CD14-positive monocyte (primary cell): ENCODE data around the gene SQSTM1. TPM values are rescaled to one million over a fixed set of nuclear protein-coding genes. Genes with fewer than 3 reads are reported as not detected.

ENCODE experiments used
- DNase-seq, 3 donors: peaks; one replicate each; pipeline ENCODE4 v3.0.0-alpha.2; 2011 to 2022
- H2AFZ ChIP-seq: 2 replicates; pipeline ENCODE4 v1.6.0; 2012; ENCODE audit warnings: mild to moderate bottlenecking, low read depth, low read length, inconsistent platforms; ENCODE audit not compliant: insufficient read depth, poor library complexity, severe bottlenecking
- H3K27ac ChIP-seq, 2 donors: 1 replicate in 1 of 2; 2 replicates in 1 of 2; pipeline ENCODE4 v1.5.1; 2012 to 2013; ENCODE audit warnings: low read length in 2 of 2, control low read depth in 1 of 2, inconsistent platforms in 1 of 2, low read depth in 1 of 2, mild to moderate bottlenecking in 1 of 2
- H3K27me3 ChIP-seq, 2 donors: one replicate each; pipeline versions ENCODE4 v1.6.0 to v1.6.1; 2011 to 2013; ENCODE audit warnings: low read length in 2 of 2; ENCODE audit not compliant: control insufficient read depth in 2 of 2, insufficient read depth in 2 of 2
- H3K36me3 ChIP-seq, 2 donors: replicated peaks in 1 of 2; 1 replicate in 1 of 2; 2 replicates in 1 of 2; pipeline versions ENCODE4 v1.5.1 to v1.6.1; 2012 to 2013; ENCODE audit warnings: low read length in 2 of 2, control low read depth in 1 of 2, inconsistent platforms in 1 of 2, mild to moderate bottlenecking in 1 of 2; ENCODE audit not compliant: insufficient read depth in 2 of 2, control insufficient read depth in 1 of 2
- H3K4me1 ChIP-seq, 2 donors: 1 replicate in 1 of 2; 2 replicates in 1 of 2; pipeline versions ENCODE4 v1.5.1 to v1.6.1; 2012 to 2013; ENCODE audit warnings: low read length in 2 of 2, control low read depth in 1 of 2, inconsistent platforms in 1 of 2, mild to moderate bottlenecking in 1 of 2, moderate library complexity in 1 of 2; ENCODE audit not compliant: insufficient read depth in 2 of 2, control insufficient read depth in 1 of 2
- H3K4me2 ChIP-seq: replicated peaks from 2 replicates; pipeline ENCODE3; 2012; ENCODE audit warnings: low read length, moderate library complexity, mild to moderate bottlenecking; ENCODE audit not compliant: poor library complexity, severe bottlenecking; ENCODE audit errors: extremely low read depth
- H3K4me3 ChIP-seq, 3 experiments: fragments of 200-600 bp in 1 of 3; sonication (generic) in 1 of 3; replicated peaks in 1 of 3; 1 replicate in 2 of 3; 2 replicates in 1 of 3; pipeline ENCODE4 v1.5.1; 2011 to 2013; ENCODE audit warnings: low read length in 3 of 3, mild to moderate bottlenecking in 3 of 3, control low read depth in 2 of 3, low read depth in 2 of 3, inconsistent platforms in 1 of 3, moderate library complexity in 1 of 3
- H3K79me2 ChIP-seq: 2 replicates; pipeline ENCODE4 v1.6.0; 2012; ENCODE audit warnings: mild to moderate bottlenecking, control low read depth, inconsistent platforms, low read length, moderate library complexity; ENCODE audit not compliant: insufficient read depth
- H3K9ac ChIP-seq: 2 replicates; pipeline ENCODE4 v1.6.0; 2017; ENCODE audit warnings: low read length, mild to moderate bottlenecking; ENCODE audit not compliant: insufficient read depth, poor library complexity, severe bottlenecking
- H3K9me3 ChIP-seq, 2 donors: replicated peaks in 1 of 2; 1 replicate in 1 of 2; 2 replicates in 1 of 2; pipeline versions ENCODE4 v1.5.1 to v1.6.1; 2012 to 2013; ENCODE audit warnings: low read length in 2 of 2, control low read depth in 1 of 2; ENCODE audit not compliant: control insufficient read depth in 1 of 2, insufficient read depth in 1 of 2
- H4K20me1 ChIP-seq: 2 replicates; pipeline ENCODE4 v1.6.0; 2012; ENCODE audit warnings: mild to moderate bottlenecking, low read length, control low read depth, moderate library complexity; ENCODE audit not compliant: insufficient read depth
- H3K27ac Mint-ChIP-seq, 7 donors: one replicate each; pipeline ENCODE4 v1.8.0; 2020; ENCODE audit warnings: mild to moderate bottlenecking in 7 of 7, mixed read lengths in 7 of 7, moderate library complexity in 6 of 7, inconsistent platforms in 2 of 7
- H3K27me3 Mint-ChIP-seq, 3 donors: one replicate each; pipeline ENCODE4 v1.8.0; 2021 to 2022; ENCODE audit warnings: low read depth in 3 of 3, mild to moderate bottlenecking in 3 of 3, mixed read lengths in 3 of 3, moderate library complexity in 3 of 3, inconsistent platforms in 1 of 3
- H3K36me3 Mint-ChIP-seq, 2 donors: one replicate each; pipeline ENCODE4 v1.8.0; 2020; ENCODE audit warnings: mixed read lengths in 2 of 2, inconsistent platforms in 1 of 2, mild to moderate bottlenecking in 1 of 2
- H3K4me1 Mint-ChIP-seq: one replicate; pipeline ENCODE4 v1.8.0; 2020; ENCODE audit warnings: mild to moderate bottlenecking, mixed read lengths
- H3K4me3 Mint-ChIP-seq, 2 donors: one replicate each; pipeline ENCODE4 v1.8.0; 2020; ENCODE audit warnings: mild to moderate bottlenecking in 2 of 2, mixed read lengths in 2 of 2, moderate library complexity in 1 of 2
- H3K9me3 Mint-ChIP-seq, 7 donors: one replicate each; pipeline ENCODE4 v1.8.0; 2020 to 2022; ENCODE audit warnings: mixed read lengths in 7 of 7, mild to moderate bottlenecking in 6 of 7, moderate library complexity in 6 of 7, inconsistent platforms in 2 of 7
- CTCF ChIP-seq: fragments of 200-600 bp; IDR thresholded peaks from one replicate; pipeline ENCODE4 v1.8.0; 2022; ENCODE audit warnings: antibody characterized with exemption, mild to moderate bottlenecking
- WGBS: methylation state at CpG from one replicate; pipeline ENCODE4 v1.1.5; 2013; ENCODE audit warnings: missing lambda C conversion rate; ENCODE audit not compliant: insufficient coverage; 5-methylcytosine and 5-hydroxymethylcytosine counted together
- intact Hi-C, 2 donors: fragments of 100-400 bp; cut with micrococcal nuclease; formaldehyde crosslinking; loops; one replicate each; pipeline versions ENCODE4 v1.15.0 to v1.15.1; 2023
- polyA plus RNA-seq, 3 donors: library from polyadenylated mRNA; depleted of rRNA in 1 of 3; unstranded in 2 of 3; stranded (reverse) in 1 of 3; fragments of 300-500 nt in 2 of 3; fragments of >200 nt in 1 of 3; fragmentation: Illumina TruSeq in 2 of 3; gene quantifications; 1 replicate in 2 of 3; 2 replicates in 1 of 3; pipeline ENCODE4 v1.2.3, GENCODE V29; 2012 to 2021

The SQSTM1 gene
- polyA plus RNA-seq, 3 donors: 182 to 312 (median 275) TPM

- no peak for TF ChIP-seq CTCF
- peaks cover 78% of the 10 kb centered on the region for H3K79me2 ChIP-seq
- no peak for DNase-seq
- no peak overlapping the region for H3K4me3 ChIP-seq
- 98% methylated on average over 10 of the region's 12 CpGs for WGBS
- H3K27ac ChIP-seq: no peak overlapping the region
- H3K9ac ChIP-seq: no peak overlapping the region
- no peaks in the 10 kb centered on the region for H3K9me3 ChIP-seq
- H3K36me3 ChIP-seq: peaks cover 38 to 63% of the 10 kb centered on the region in 2 donors
- Mint-ChIP-seq H3K27me3 (peaks cover 0 to 2% (median 0%) of the 10 kb centered on the region in 3 donors), H3K36me3 (peaks cover 52 to 72% of the 10 kb centered on the region in 2 donors), H3K9me3 (no peaks in the 10 kb centered on the region), H3K4me1 (peaks cover 80% of the 10 kb centered on the region), H3K4me3 (no peak overlapping the region), H3K27ac (no peak overlapping the region)
- no peak overlapping the region for H2AFZ ChIP-seq
- intact Hi-C loops: no loop called here
- peaks cover 94% of the 10 kb centered on the region for H4K20me1 ChIP-seq
- no peak overlapping the region for H3K4me2 ChIP-seq
- no peaks in the 10 kb centered on the region for H3K27me3 ChIP-seq
- peaks cover 79 to 94% of the 10 kb centered on the region in 2 donors for H3K4me1 ChIP-seq
These were observed 46.3 kb upstream of the SQSTM1 start for GRCh38 chr5:179774442-179774841.

GRCh38 chr5:179776411-179776938 lies 44.2 kb upstream of the SQSTM1 start:
- peak overlapping the region; percentile 34 to 63 for H3K27ac ChIP-seq
- no peaks in the 10 kb centered on the region for H3K9me3 ChIP-seq
- Mint-ChIP-seq H3K4me3 (no peak overlapping the region), H3K9me3 (no peaks in the 10 kb centered on the region), H3K36me3 (peaks cover 39 to 62% of the 10 kb centered on the region in 2 donors), H3K27me3 (peaks cover 0 to 2% (median 0%) of the 10 kb centered on the region in 3 donors), H3K27ac (peak overlapping the region; percentile 60 to 93 (median 88)), H3K4me1 (peaks cover 78% of the 10 kb centered on the region)
- no peak overlapping the region for H2AFZ ChIP-seq
- H3K4me2 ChIP-seq: peak overlapping the region; percentile 37
- DNase-seq: peak in 2 of 3 donors; percentile 67 to 80
- peaks cover 79 to 94% of the 10 kb centered on the region in 2 donors for H3K4me1 ChIP-seq
- intact Hi-C loops: loop anchor here in 1 of 2 donors (2.0 kb wide), 1 partner anchor 14 kb away; no protein-coding TSS in a partner anchor
- H3K36me3 ChIP-seq: peaks cover 29 to 42% of the 10 kb centered on the region in 2 donors
- H4K20me1 ChIP-seq: peaks cover 92% of the 10 kb centered on the region
- H3K9ac ChIP-seq: no peak overlapping the region
- H3K27me3 ChIP-seq: no peaks in the 10 kb centered on the region
- TF ChIP-seq CTCF: no peak
- H3K4me3 ChIP-seq: peak overlapping the region in 1 of 3 experiments; percentile 38
- H3K79me2 ChIP-seq: peaks cover 73% of the 10 kb centered on the region
- WGBS: 37% methylated on average over 8 of the region's 11 CpGs
